ENCODE data around the gene C12orf43. TPM values are rescaled to one million over a fixed set of nuclear protein-coding genes. Genes with fewer than 3 reads are reported as not detected.
A peak's percentile ranks its signal among the peaks of the same experiment; 100 is the strongest.

C12orf43 gene
- total RNA-seq, 1 experiment from 2014 or later: 10.9 TPM

DNA sequence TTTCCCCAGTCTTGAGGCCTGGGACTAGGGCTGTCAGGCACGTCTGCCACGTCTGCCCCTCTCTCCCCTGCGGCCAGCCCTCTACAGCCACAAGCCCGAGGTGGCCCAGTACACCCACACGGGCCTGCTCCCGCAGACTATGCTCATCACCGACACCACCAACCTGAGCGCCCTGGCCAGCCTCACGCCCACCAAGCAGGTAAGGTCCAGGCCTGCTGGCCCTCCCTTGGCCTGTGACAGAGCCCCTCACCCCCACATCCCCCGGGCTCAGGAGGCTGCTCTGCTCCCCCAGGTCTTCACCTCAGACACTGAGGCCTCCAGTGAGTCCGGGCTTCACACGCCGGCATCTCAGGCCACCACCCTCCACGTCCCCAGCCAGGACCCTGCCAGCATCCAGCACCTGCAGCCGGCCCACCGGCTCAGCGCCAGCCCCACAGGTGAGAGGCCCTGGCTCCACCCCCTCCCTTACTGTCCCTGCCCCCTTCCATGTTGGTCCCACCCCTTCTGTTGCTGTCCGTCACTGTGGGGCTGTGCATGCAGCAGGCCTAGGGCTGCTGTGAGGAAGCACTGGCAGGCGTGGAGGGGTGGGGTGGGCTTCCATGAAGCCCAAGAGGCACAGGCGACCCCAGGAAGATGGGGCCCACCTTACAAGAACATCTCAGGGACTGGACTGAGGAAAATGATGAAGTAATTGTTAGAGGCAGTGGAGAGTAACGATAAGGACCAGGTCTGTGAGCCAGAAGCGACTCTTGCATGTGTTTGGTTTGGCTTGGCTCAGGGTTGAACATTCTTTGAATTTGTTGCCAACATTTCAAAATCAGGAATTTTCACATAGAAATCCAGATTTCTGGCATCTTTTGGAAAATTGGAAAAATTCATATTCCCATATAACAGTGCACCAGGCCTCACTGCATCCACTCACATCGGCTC, 16.8 kb downstream of the C12orf43 start:
- DNase-seq (ENCODE audit: low spot score): no peak

DNA sequence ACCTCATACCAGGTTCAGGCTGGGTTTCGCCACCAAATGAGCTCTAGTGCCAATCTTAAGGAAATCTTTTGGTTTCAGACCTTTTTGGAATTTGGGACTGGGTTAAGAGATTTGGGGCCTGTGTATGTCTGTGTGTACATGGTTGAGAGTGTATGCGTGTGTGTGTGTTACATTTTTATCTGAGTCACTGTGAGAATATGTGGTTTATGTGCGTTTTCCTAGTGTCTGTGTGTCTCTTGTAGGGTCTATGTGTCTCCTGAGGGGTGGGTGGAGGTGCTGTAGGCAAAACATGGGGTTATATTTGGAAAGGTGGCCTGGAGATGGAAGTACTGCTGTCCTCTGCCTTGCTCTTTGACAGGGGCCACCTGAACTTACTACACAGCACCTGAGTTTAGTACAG, 17.9 kb downstream of the C12orf43 start:
- DNase-seq (ENCODE audit: low spot score): no peak

DNA sequence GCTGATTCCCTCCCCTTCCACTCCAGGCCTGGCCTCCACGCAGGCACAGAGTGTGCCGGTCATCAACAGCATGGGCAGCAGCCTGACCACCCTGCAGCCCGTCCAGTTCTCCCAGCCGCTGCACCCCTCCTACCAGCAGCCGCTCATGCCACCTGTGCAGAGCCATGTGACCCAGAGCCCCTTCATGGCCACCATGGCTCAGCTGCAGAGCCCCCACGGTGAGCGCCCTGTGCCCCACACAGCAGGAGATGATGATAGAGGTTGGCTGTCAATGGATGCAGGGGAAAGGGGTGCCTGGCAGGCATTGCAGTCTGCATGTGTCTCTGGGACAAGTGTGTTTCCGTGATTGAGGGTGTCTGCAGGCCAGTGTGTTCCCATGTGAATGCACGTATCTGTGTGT, 18.8 kb downstream of the C12orf43 start:
- no peak for DNase-seq (ENCODE audit: low spot score)

DNA sequence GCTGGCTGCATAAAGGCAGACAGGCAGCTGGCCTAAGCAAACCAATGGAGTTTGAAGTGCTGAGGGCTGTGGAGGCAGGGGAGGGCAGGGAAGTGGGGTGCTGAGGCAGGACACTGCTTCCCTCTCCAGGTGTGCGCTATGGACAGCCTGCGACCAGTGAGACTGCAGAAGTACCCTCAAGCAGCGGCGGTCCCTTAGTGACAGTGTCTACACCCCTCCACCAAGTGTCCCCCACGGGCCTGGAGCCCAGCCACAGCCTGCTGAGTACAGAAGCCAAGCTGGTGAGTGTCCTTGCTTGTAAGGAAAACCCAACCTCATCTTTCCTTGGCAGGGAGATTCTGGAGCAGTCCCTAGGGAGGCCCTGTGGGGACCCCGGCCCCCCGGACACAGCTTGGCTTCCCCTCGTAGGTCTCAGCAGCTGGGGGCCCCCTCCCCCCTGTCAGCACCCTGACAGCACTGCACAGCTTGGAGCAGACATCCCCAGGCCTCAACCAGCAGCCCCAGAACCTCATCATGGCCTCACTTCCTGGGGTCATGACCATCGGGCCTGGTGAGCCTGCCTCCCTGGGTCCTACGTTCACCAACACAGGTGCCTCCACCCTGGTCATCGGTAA, 20.0 kb downstream of the C12orf43 start:
- no peak for DNase-seq (ENCODE audit: low spot score)

DNA sequence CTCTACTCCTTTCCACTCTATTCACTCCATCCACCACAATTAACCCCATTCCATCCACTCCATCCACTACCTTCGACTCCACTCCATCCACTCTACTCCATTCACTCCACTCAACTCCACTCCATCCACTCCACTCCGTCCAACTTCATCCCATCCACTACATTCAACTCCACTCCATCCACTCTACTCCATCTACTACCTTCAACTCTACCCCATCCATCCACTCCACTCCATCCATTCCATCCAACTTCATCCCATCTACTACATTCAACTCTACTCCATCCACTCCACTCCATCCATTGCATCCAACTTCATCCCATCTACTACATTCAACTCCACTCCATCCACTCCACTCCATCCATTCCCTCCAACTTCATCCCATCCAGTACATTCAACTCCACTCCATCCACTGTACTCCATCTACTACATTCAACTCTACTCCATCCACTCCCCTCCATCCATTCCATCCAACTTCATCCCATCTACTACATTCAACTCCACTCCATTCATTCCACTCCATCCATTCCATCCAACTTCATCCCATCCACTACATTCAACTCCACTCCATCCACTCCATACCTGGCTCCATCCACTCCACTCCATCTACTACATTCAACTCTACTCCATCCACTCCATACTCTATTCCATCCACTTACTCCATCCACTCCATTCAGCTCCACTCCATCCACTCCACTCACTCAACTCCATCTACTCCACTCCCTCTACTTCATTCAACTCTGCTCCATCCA, 21.5 kb downstream of the C12orf43 start:
- no peak for DNase-seq (ENCODE audit: low spot score)

DNA sequence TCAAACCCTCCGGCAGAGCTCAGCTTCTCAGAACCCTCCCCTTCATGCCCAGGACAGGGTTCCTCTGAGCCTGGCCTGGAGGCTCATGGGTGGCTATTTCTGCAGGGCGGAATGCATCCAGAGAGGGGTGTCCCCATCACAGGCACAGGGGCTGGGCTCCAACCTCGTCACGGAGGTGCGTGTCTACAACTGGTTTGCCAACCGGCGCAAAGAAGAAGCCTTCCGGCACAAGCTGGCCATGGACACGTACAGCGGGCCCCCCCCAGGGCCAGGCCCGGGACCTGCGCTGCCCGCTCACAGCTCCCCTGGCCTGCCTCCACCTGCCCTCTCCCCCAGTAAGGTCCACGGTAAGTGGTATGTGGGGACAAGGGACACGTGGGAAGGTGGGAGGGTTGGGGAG, 22.2 kb downstream of the C12orf43 start:
- DNase-seq (ENCODE audit: low spot score): no peak

DNA sequence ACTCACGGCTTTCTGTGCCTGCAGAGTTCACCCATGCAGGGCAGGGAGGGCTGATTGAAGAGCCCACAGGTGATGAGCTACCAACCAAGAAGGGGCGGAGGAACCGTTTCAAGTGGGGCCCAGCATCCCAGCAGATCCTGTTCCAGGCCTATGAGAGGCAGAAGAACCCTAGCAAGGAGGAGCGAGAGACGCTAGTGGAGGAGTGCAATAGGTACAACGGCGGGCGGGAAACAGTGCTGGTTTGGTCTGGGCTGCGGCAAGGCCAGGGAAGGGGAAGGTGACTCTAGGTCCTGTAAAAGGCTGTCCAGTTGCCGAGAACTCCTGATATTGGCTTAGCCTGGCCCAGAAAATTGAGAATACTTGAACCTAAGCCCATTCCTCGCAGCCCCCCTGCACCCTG, 22.8 kb downstream of the C12orf43 start:
- DNase-seq (ENCODE audit: low spot score): no peak

DNA sequence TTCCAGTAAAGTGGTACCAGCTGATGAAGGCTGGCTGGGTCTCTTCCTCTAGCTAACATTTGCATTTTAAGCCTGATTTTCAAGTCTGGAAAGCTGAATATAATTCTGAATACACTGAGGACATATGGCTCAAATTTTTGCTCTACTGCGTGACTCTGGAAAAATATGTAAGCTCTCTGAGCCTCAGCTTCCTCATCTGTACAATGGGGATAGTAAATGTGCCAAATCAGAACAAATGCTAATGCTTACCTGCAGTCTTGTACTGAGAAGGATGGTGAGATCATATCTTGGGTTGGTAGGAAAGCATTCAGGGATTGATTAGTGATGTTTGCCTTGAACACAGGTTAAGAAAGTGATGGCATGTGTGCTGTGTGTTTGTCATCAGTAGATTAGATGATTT, 23.3 kb downstream of the C12orf43 start:
- no peak for DNase-seq (ENCODE audit: low spot score)

DNA sequence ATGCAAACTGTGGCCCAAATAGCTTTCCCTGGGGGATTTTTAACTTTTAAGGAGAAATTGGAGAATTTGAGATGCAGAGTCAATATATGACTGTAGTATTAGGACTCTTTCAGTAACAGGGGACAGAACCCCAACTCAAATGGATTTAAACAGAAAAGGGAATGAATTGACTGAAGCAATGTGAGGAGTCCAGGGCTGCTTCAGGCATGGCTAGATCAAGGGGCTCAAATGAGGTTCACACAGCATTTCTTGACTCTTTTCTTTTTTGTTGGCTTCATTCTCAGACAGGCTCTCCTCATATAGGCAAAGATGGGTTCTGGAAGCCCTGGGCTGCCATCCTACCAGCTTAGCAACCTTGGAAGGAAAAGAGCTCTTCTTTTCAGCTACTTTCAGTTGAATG, 24.3 kb downstream of the C12orf43 start:
- no peak for DNase-seq (ENCODE audit: low spot score)

DNA sequence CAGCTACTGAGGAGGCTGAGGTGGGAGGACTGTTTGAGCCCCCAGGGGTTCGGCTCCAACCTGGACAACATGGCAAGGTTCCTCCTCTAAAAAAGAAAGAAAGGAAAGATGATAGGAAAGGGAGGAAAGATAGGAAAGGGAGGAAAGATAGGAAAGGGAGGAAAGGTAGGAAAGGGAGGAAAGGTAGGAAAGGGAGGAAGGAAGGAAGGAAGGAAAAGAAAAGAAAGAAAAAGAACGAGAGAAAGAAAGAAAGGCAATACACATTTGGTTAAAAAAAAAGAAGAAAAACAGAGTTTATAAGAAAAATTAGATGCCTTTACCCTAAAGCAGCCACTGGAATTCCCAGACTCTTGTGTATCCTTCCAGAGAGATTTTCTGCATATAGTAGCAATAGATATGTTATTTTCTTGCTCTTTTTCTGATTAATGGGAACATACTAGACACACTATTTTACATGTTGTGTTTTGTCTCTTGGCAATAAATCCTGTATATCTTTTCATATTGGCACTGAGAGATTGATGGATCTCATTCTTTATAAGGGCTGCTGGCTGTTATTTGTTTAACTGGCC, 25.7 kb downstream of the C12orf43 start:
- DNase-seq (ENCODE audit: low spot score): no peak

DNA sequence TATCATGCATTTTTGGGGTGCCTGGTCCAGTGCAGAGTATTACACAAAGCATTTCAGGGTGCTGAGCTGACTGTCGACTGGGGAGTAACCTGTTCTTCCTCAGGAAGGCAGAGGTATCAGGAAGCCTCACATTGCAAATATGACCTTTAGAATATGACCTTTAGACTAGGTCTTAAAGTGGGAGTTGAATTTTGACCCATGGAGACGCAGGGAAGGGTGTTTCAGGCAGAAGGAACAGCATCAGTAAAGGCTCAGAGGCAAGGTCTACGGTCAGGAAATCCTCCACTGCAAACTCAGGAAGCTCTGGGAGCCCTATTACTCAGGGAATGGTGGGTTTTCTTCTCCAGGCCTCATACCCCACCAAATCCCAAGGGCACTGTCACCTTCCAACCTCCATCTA, 26.6 kb downstream of the C12orf43 start:
- DNase-seq (ENCODE audit: low spot score): no peak

DNA sequence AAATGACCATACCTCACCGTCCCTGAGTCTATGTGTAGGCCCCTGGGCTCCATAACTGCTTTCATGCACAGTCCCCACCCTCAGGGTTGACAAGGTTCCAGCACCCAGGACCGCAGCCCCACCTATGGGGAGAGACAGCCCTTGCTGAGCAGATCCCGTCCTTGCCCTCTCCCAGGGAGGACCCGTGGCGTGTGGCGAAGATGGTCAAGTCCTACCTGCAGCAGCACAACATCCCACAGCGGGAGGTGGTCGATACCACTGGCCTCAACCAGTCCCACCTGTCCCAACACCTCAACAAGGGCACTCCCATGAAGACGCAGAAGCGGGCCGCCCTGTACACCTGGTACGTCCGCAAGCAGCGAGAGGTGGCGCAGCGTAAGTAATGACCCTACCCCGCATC, 27.6 kb downstream of the C12orf43 start:
- no peak for DNase-seq (ENCODE audit: low spot score)

DNA sequence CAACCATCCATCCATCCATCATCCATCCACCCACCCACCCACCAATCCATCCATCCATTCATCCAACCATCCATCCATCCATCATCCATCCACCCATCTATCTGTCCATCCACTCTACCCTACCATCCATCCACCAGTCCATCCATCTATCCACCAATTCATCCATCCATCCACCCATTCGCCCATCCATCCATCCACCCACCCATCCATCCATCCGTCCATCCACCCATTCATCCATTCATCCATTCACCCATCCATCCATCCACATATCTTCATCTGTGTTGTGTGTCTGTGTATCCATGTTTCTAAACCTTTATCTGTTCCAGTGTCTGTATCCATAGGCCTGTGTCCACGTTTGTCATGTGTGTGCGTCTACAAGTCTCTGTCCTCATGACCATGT, 28.1 kb downstream of the C12orf43 start:
- no peak for DNase-seq (ENCODE audit: low spot score)

DNA sequence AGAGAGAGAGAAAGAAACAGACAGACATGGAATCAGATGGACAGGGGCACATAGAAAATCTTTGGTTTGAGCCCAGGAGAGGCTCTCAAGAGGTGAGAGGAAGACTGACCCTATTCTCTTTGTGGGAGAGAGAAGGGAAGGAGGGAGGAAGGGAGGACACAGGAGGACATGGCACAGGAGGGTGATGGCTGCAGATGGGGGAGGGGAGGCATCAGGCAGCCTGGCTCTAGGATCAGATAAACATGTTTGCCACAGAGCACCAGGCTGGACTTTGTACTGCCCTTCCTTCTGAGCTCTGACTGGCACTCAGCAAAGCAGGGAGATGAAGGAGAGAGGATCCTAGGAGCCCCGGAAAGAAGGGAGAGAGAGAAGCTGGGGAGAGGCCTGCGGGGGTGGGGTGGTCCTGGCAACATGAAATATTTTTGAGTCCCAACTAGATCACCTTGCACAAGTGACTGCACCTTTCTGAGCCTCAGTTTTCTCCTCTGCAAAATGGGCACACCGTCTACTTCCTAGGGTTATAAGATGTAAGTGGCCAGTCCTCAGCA, 31.9 kb downstream of the C12orf43 start:
- DNase-seq (ENCODE audit: low spot score): peak; percentile 88

DNA sequence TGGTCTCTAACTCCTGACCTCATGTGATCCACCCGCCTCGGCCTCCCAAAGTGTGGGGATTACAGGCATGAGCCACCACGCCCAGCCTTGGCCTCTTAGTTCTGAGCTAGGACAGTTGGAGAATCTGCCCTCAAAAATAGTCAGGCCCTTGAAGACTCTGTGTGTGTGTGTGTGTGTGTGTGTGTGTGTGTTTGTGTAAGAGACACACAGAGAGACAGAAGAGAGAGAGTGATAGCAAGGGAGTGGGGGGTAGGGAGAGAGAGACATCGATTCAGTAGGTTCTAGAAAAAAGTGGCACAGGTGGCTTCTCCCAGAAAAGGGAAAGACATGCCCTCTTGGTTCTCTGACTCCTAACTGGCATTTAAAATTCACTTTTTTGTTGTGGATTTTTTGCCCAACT, 32.5 kb downstream of the C12orf43 start:
- no peak for DNase-seq (ENCODE audit: low spot score)

DNA sequence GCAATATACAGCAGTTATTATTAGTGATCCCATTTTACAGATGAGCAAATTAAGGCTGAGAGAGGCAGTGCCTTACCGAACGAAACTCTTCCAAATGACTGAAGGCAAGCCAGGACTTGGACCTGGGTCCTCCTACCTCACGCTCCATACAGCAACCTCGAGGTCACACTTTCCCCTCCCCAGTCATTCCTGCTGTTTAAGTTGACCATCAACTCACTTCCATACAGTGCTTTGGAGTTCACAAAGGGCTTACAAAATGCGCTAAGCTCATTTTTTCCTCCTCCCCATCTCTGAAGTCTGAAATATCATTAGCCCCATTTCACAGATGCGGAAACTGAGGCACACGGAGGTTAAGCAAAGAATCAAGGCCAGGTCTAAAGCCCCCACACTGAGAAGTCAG, 33.6 kb downstream of the C12orf43 start:
- no peak for DNase-seq (ENCODE audit: low spot score)

DNA sequence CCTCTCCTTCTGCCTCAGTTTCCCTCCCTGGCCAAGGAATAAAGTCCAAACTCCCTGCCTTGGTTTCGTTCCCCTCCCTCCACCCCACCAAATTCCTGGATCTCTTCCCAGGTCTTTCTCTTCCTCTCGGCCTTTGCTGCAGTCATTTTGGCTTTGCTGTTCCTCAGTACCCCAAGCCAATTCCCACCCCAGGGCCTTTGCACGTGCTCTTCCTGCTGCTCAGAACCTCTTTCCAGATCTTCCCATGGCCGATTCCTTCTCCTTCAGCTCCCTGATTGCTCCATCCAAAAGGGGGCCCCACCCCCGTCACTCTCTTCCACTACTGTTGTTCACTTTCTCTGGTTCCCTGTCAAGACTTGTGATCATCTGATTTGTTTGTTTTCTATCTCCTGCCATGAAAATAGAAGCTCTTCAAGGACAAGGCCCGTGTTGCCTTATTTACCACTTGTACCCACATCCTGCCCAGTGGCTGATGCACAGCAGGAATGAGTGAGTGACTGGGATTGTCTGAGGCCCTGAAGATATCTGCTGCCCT, 34.8 kb downstream of the C12orf43 start:
- no peak for DNase-seq (ENCODE audit: low spot score)

DNA sequence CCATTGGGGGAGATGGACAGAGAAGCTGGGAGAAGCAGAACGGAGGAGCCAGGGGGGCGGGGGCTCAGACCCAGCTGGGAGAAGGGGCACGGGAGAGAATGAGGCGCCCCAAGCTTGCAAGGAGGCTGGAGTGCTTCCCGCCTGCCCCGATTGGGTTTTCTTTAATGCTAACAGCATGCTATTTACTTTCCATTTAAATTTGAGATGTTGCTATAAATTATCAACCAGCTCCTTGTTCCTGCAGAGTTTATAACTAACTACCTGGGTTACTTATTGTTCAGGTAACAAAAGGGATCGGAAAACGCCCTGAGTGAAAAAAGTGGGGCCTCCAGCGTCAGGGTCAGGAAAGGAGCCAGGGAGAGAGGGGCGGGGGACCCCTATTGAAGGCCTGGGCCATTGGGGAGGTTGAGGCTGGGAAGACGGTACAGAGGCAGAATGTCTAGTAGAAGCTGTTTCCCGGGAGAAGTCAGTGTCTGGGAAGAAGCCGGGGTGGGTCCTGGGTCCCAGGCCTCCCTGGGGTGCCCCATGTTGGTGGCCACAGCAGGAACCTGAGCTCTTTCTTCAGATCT, 35.4 kb downstream of the C12orf43 start:
- DNase-seq (ENCODE audit: low spot score): peak; percentile 71

DNA sequence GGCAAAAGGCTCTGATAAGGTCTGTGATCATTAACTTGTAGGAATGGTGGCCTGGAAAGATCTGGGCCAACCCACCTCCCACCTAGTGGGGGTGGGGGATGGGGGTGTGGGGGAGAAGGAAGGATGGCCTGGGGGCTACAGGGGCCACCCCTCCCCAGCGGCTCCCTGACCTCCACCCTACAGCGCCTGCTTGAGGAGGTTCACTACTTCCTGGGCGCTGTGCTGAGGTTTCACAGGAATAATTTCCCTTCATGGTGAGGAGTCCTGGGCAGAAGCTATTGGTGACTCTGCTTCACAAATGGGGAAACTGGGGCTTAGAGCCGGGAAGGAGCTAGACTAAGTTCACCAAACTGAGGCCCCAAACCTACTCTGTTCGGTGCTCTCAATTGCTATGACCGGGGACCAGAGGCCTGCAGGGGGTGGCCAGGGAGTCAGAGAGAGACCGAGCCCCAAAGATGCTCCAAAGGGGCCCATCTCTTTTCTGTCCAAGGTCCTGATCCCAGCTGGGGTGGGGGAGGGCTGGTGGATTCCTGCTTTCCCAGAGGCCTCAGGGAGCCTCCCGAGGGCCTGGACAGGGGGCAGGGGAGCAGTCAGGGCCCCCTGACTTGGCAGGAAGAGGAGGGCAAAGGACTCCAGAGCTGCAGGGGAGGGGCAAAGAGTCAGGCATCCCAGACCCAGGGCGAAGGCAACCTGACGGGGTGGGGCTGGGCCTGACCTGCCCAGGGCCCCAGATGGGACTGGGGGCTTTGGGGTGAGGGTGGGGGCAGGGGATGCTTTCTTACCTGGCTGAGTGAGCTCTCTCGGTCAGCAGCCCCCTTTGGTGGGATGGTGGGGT, 36.2 kb downstream of the C12orf43 start:
- peak; percentile 60 for DNase-seq (ENCODE audit: low spot score)

DNA sequence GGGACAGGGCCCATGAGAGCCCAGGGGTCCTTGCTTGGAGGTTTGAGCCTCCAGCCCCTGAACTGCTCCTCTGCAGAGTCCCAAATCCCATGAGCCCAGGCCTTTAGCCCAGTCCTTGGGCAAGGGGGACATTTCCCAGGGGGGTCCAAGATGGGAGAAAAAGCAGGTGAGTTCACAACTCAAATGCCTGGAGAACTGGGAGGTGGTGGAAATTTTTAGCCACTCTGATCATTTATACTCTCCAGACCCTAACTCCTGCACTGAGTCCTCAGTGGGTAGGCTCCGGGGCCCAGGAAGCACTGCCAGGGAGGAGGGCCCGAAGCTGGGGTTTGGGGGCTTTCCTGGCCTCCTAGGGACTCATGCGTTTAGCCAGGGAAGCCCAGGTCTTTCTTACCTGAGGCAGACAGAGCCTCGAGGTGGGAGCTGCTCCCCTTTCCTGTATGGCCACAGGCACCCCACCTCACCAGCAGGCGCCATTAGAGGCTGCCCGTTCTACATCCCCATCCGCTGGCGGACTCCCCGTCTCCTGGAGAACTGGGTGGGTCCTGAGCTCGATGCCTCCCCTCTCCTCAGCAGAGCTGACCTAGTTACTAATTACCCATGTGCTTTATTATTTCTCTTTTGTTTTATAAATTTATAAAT, 36.9 kb downstream of the C12orf43 start:
- DNase-seq (ENCODE audit: low spot score): no peak
